ENCODE data around the gene KRT6C.

GRCh38 chr12:52446367-52447045 is 27.1 kb downstream of the KRT6C start:
- TF ChIP-seq, protein P1, sequence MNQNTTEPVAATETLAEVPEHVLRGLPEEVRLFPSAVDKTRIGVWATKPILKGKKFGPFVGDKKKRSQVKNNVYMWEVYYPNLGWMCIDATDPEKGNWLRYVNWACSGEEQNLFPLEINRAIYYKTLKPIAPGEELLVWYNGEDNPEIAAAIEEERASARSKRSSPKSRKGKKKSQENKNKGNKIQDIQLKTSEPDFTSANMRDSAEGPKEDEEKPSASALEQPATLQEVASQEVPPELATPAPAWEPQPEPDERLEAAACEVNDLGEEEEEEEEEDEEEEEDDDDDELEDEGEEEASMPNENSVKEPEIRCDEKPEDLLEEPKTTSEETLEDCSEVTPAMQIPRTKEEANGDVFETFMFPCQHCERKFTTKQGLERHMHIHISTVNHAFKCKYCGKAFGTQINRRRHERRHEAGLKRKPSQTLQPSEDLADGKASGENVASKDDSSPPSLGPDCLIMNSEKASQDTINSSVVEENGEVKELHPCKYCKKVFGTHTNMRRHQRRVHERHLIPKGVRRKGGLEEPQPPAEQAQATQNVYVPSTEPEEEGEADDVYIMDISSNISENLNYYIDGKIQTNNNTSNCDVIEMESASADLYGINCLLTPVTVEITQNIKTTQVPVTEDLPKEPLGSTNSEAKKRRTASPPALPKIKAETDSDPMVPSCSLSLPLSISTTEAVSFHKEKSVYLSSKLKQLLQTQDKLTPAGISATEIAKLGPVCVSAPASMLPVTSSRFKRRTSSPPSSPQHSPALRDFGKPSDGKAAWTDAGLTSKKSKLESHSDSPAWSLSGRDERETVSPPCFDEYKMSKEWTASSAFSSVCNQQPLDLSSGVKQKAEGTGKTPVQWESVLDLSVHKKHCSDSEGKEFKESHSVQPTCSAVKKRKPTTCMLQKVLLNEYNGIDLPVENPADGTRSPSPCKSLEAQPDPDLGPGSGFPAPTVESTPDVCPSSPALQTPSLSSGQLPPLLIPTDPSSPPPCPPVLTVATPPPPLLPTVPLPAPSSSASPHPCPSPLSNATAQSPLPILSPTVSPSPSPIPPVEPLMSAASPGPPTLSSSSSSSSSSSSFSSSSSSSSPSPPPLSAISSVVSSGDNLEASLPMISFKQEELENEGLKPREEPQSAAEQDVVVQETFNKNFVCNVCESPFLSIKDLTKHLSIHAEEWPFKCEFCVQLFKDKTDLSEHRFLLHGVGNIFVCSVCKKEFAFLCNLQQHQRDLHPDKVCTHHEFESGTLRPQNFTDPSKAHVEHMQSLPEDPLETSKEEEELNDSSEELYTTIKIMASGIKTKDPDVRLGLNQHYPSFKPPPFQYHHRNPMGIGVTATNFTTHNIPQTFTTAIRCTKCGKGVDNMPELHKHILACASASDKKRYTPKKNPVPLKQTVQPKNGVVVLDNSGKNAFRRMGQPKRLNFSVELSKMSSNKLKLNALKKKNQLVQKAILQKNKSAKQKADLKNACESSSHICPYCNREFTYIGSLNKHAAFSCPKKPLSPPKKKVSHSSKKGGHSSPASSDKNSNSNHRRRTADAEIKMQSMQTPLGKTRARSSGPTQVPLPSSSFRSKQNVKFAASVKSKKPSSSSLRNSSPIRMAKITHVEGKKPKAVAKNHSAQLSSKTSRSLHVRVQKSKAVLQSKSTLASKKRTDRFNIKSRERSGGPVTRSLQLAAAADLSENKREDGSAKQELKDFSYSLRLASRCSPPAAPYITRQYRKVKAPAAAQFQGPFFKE (tag by site-specific recombination; IDR thresholded peaks at IDR 0.05; ENCODE audit: borderline replicate concordance), result no peak
- TF ChIP-seq, protein P2, sequence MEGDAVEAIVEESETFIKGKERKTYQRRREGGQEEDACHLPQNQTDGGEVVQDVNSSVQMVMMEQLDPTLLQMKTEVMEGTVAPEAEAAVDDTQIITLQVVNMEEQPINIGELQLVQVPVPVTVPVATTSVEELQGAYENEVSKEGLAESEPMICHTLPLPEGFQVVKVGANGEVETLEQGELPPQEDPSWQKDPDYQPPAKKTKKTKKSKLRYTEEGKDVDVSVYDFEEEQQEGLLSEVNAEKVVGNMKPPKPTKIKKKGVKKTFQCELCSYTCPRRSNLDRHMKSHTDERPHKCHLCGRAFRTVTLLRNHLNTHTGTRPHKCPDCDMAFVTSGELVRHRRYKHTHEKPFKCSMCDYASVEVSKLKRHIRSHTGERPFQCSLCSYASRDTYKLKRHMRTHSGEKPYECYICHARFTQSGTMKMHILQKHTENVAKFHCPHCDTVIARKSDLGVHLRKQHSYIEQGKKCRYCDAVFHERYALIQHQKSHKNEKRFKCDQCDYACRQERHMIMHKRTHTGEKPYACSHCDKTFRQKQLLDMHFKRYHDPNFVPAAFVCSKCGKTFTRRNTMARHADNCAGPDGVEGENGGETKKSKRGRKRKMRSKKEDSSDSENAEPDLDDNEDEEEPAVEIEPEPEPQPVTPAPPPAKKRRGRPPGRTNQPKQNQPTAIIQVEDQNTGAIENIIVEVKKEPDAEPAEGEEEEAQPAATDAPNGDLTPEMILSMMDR (tag by site-specific recombination; IDR thresholded peaks at IDR 0.05), result no peak
- TF ChIP-seq ZNF488 (tag by site-specific recombination; IDR thresholded peaks at IDR 0.05), result no peak

All from HEK293 (cell line).